Colonic mucosa (tissue), 4 donors: ENCODE data around the gene AP4E1. TPM values are rescaled to one million over a fixed set of nuclear protein-coding genes. Genes with fewer than 3 reads are reported as not detected.

Experiments used
- DNase-seq: peaks from one replicate; pipeline ENCODE4 v3.0.0-alpha.2; 2020
- H3K27ac ChIP-seq: fragments of 200-600 bp; one replicate; pipeline ENCODE4 v1.8.0; 2021
- H3K27me3 ChIP-seq: fragments of 200-600 bp; one replicate; pipeline ENCODE4 v1.8.0; 2021
- H3K36me3 ChIP-seq: fragments of 200-600 bp; one replicate; pipeline ENCODE4 v1.8.0; 2021
- H3K4me1 ChIP-seq: fragments of 200-600 bp; one replicate; pipeline ENCODE4 v1.8.0; 2021; ENCODE audit warnings: mild to moderate bottlenecking
- H3K4me3 ChIP-seq: fragments of 200-600 bp; one replicate; pipeline ENCODE4 v1.8.0; 2021
- H3K9ac ChIP-seq, 2 donors: one replicate each; pipeline ENCODE4 v1.7.0; 2013; ENCODE audit warnings: control low read depth in 2 of 2, low read depth in 2 of 2, low read length in 2 of 2
- H3K9me3 ChIP-seq: fragments of 200-600 bp; one replicate; pipeline ENCODE4 v1.8.0; 2021
- CTCF ChIP-seq: fragments of 200-600 bp; IDR thresholded peaks from one replicate; pipeline ENCODE4 v1.8.0; 2022; ENCODE audit warnings: antibody characterized with exemption, mild to moderate bottlenecking
- intact Hi-C: fragments of 100-400 bp; cut with DNase I; formaldehyde crosslinking; loops from one replicate; pipeline ENCODE4 v1.14.1; 2022
- total RNA-seq, 2 donors: library from RNA; stranded (reverse); fragmentation: NEBNext Ultra II Directional in 1 of 2; extraction: Animal tissue kit (Norgen Biotek cat#: 25700) in 1 of 2; gene quantifications; one replicate each; pipeline ENCODE4 v1.2.1, GENCODE V29; 2021
- donor health status: healthy.
- donor health status: DM: no; HTN: no; CAD: no.
- donor health status: DM: no; HTN: no; CAD: no.

AP4E1 gene
- total RNA-seq, 2 donors from 2014 or later: 9.7 to 11.7 TPM

GRCh38 chr15:50979041-50979440, 70.6 kb downstream of the AP4E1 start:
- no peaks in the 10 kb centered on the region for H3K27me3 ChIP-seq
- no peak for DNase-seq
- H3K27ac ChIP-seq: no peak overlapping the region
- no peak overlapping the region for H3K4me3 ChIP-seq
- H3K9ac ChIP-seq: no peak overlapping the region
- intact Hi-C loops: no loop called here
- no peaks in the 10 kb centered on the region for H3K36me3 ChIP-seq
- H3K4me1 ChIP-seq: no peaks in the 10 kb centered on the region
- no peak for TF ChIP-seq CTCF
- H3K9me3 ChIP-seq: no peaks in the 10 kb centered on the region

- no peak overlapping the region for H3K4me3 ChIP-seq
- intact Hi-C loops: no loop called here
- H3K4me1 ChIP-seq: no peaks in the 10 kb centered on the region
- no peaks in the 10 kb centered on the region for H3K36me3 ChIP-seq
- DNase-seq: no peak
- H3K9me3 ChIP-seq: no peaks in the 10 kb centered on the region
- no peak overlapping the region for H3K27ac ChIP-seq
- no peak for TF ChIP-seq CTCF
- H3K9ac ChIP-seq: no peak overlapping the region
- H3K27me3 ChIP-seq: no peaks in the 10 kb centered on the region
These were observed 85.1 kb downstream of the AP4E1 start for GRCh38 chr15:50993598-50993997.

DNA sequence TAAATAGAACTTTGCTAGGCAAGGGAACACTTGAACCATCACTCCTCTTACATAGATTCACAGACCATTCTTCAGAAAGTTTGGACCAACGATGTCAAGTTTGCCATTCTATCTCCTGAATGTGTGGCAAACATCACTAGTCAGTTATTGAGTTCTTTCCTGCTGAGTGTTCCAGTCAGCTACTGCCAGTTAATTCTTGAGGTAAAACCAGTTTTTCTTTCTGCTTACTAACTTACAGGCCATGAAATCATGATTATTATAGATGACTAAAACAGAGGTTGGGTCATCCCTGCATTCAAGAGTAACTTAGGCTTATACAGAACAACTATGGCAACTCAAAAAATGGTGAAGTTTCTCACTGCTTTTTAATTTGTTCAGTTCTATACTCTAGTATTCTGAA, 88.2 kb downstream of the AP4E1 start:
- TF ChIP-seq CTCF: no peak
- Histone ChIP-seq H3K4me3 (no peak overlapping the region), H3K9me3 (no peaks in the 10 kb centered on the region), H3K9ac (no peak overlapping the region), H3K36me3 (no peaks in the 10 kb centered on the region), H3K4me1 (no peaks in the 10 kb centered on the region), H3K27me3 (no peaks in the 10 kb centered on the region), H3K27ac (no peak overlapping the region)
- DNase-seq: no peak
- intact Hi-C loops: no loop called here

- TF ChIP-seq CTCF: no peak
- Histone ChIP-seq H3K27me3 (no peaks in the 10 kb centered on the region), H3K27ac (no peak overlapping the region), H3K4me3 (no peak overlapping the region), H3K9me3 (no peaks in the 10 kb centered on the region), H3K9ac (no peak overlapping the region), H3K4me1 (no peaks in the 10 kb centered on the region), H3K36me3 (no peaks in the 10 kb centered on the region)
- intact Hi-C loops: no loop called here
- no peak for DNase-seq
These were observed 89.0 kb downstream of the AP4E1 start for GRCh38 chr15:50997371-50998051.

GRCh38 chr15:51004103-51004551, 95.6 kb downstream of the AP4E1 start:
- no peak overlapping the region for H3K27ac ChIP-seq
- H3K4me3 ChIP-seq: no peak overlapping the region
- intact Hi-C loops: no loop called here
- DNase-seq: no peak
- no peaks in the 10 kb centered on the region for H3K27me3 ChIP-seq
- no peak overlapping the region for H3K9ac ChIP-seq
- no peaks in the 10 kb centered on the region for H3K4me1 ChIP-seq
- no peaks in the 10 kb centered on the region for H3K36me3 ChIP-seq
- TF ChIP-seq CTCF: no peak
- no peaks in the 10 kb centered on the region for H3K9me3 ChIP-seq
